ENCODE measurements around the gene EML3. TPM values are rescaled to one million over a fixed set of nuclear protein-coding genes. Genes with fewer than 3 reads are reported as not detected.

EML3 gene
- total and polyA plus RNA-seq, 2 of the 13 experiments (the other 11 are each of a cell fraction or from before 2014, with no cell fraction given), result 10.6 to 12.3 TPM

GRCh38 chr11:62573592-62574362 lies 38.8 kb downstream of the EML3 start, which contains the start of gene EEF1G (continued):
- TF ChIP-seq ZBED4 (CRISPR knock-in tag; IDR thresholded peaks at IDR 0.05; ENCODE audit: borderline replicate concordance) (no peak; the same call in none of the 2 replicates), ISX (CRISPR knock-in tag; conservative IDR thresholded peaks at IDR 0.05) (no peak), SSRP1 (CRISPR knock-in tag; IDR thresholded peaks at IDR 0.05) (no peak), PHF20 (CRISPR knock-in tag; IDR thresholded peaks at IDR 0.05) (peak; percentile 59; the same call in 1 of the 2 replicates), SAFB2 (CRISPR knock-in tag; IDR thresholded peaks at IDR 0.05; ENCODE audit: borderline replicate concordance, low read depth) (no peak; the same call in 1 of the 2 replicates), RFX3 (CRISPR knock-in tag; IDR thresholded peaks at IDR 0.05) (no peak), ZBTB2 (CRISPR knock-in tag; IDR thresholded peaks at IDR 0.05; ENCODE audit: low read depth) (no peak), SNAPC2 (CRISPR knock-in tag; IDR thresholded peaks at IDR 0.05) (no peak), ZNF549 (CRISPR knock-in tag; IDR thresholded peaks at IDR 0.05) (0 out of 2 replicates have a peak, but pooled peaks have one; percentile 52), ZNF557 (CRISPR knock-in tag; IDR thresholded peaks at IDR 0.05) (no peak), TP53 (CRISPR knock-in tag; conservative IDR thresholded peaks at IDR 0.05) (no peak), U2AF1 (optimal IDR thresholded peaks at IDR 0.05; ENCODE audit: low read depth, low read length) (no peak), NFYC (CRISPR knock-in tag; IDR thresholded peaks at IDR 0.05) (peak; percentile 78), ZNF446 (CRISPR knock-in tag; IDR thresholded peaks at IDR 0.05) (no peak), ZNF639 (CRISPR knock-in tag; conservative IDR thresholded peaks at IDR 0.05) (0 out of 2 replicates have a peak, but pooled peaks have one; percentile 31), KLF11 (CRISPR knock-in tag; IDR thresholded peaks at IDR 0.05) (no peak), RBM22 (optimal IDR thresholded peaks at IDR 0.05; ENCODE audit: low read length) (no peak), FOXA1 (IDR thresholded peaks at IDR 0.05) (no peak), FOXA1 (CRISPR knock-in tag; IDR thresholded peaks at IDR 0.05) (no peak), ZFP41 (CRISPR knock-in tag; IDR thresholded peaks at IDR 0.05; ENCODE audit: borderline replicate concordance) (no peak), PAF1 (CRISPR knock-in tag; IDR thresholded peaks at IDR 0.05) (0 out of 2 replicates have a peak, but pooled peaks have one; percentile 36), ZNF7 (CRISPR knock-in tag; IDR thresholded peaks at IDR 0.05) (no peak), ZNF337 (CRISPR knock-in tag; IDR thresholded peaks at IDR 0.05; ENCODE audit: borderline replicate concordance, low read depth) (no peak), SP140L (CRISPR knock-in tag; IDR thresholded peaks at IDR 0.05; ENCODE audit: borderline replicate concordance) (no peak), RCOR2 (CRISPR knock-in tag; IDR thresholded peaks at IDR 0.05) (no peak)

Measured in HepG2 (cell line).